ENCODE measurements around the gene ENGASE.

Gene ENGASE

GRCh38 chr17:79133214-79133613 lies 58.6 kb downstream of the ENGASE start:
- in situ Hi-C loops (cut with MboI; ENCODE audit: low sequenced_read_pairs) = no loop called here

- in situ Hi-C loops (cut with MboI; ENCODE audit: low sequenced_read_pairs) = no loop called here
These were observed 59.4 kb downstream of the ENGASE start for GRCh38 chr17:79133985-79134384.

- in situ Hi-C loops (cut with MboI; ENCODE audit: low sequenced_read_pairs) = no loop called here
These were observed 60.4 kb downstream of the ENGASE start for GRCh38 chr17:79135011-79135410.

GRCh38 chr17:79135628-79136405 lies 61.2 kb downstream of the ENGASE start:
- in situ Hi-C loops (cut with MboI; ENCODE audit: low sequenced_read_pairs) = no loop called here
